NCI-H2029 (cell line): ENCODE measurements around the gene MAN1A1.

Experiments
- DNase-seq: peaks from one replicate; lab custom pipeline; 2025; lab: John Stamatoyannopoulos, UW

MAN1A1 gene

GRCh38 chr6:119195204-119195603, 154.4 kb downstream of the MAN1A1 start:
- no peak for DNase-seq

DNA sequence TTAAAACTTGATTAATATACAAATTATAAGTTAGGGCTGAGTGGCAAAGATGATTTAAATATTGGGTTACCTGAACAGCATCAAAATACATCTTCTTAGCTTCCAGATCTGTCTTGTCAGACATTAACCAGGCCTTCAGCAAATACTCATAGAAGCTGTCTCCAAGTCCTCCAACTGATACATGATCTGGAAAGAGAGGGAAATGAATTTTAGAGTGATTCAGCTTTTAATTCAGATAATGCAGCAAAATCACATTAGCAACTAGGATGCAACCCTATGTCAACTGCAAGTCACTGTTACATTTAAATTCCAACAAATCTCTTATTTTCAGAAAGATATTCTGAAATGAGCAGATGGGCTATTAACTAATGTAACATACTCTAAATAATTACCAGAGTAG, 155.9 kb downstream of the MAN1A1 start:
- DNase-seq = no peak

GRCh38 chr6:119192200-119192599, 157.4 kb downstream of the MAN1A1 start:
- DNase-seq = no peak

GRCh38 chr6:119190176-119190575, 159.4 kb downstream of the MAN1A1 start:
- no peak for DNase-seq

DNA sequence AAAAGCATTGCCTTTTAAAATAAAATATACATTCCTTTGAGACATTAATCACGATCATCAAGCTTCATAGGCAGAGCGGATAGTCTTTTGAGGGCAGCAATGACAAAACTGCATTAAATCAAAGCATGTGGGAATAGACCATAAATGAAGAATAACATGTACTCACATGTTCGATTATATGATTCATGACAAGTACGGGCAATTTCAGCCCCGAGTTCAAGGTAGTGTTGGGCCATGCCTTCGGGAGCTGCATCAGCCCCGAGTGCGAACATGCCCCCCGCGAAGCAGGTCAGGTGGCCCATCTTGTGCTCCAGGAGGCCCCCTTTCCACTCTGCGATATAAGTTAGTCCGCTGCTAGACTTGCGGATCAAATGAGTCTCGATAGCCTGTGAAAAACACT, 160.1 kb downstream of the MAN1A1 start:
- DNase-seq = no peak

DNA sequence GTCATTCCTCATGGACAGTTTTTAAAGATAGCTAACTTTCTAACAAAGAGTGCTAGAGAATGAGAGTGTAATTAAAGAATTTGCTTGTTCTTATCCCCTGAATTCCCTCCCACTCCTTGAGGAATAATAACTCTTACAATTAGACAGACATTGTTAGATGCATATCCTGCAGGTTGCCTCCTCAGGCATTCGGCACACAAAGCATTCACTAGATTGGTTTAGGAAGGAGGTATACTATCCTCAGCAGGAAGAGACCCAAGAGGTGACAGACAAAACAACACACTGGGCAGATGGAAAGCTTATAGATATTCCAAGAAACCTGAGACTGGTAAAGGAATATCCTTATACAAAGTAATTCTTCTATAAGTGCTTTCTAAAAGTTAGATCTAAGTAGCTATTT, 162.0 kb downstream of the MAN1A1 start:
- DNase-seq = no peak

DNA sequence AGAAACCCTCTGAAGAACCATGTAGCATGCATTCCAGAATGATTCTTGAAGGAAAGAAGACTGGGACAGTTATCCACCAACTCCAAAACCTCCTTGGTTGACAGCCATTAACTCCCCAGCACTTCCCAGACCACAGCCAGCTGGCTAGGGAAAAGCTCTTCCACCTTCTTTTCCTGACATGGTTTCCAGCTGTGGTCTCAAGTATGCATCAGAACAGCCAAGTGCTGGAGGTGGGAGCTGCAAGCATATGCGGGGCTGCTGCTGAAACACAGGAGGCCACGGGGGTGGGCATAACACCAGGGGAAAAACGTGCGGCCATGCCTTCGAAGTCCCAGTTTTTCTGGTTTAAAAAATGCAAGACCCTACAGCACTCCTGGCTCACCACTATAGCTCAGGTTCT, 163.1 kb downstream of the MAN1A1 start:
- no peak for DNase-seq

DNA sequence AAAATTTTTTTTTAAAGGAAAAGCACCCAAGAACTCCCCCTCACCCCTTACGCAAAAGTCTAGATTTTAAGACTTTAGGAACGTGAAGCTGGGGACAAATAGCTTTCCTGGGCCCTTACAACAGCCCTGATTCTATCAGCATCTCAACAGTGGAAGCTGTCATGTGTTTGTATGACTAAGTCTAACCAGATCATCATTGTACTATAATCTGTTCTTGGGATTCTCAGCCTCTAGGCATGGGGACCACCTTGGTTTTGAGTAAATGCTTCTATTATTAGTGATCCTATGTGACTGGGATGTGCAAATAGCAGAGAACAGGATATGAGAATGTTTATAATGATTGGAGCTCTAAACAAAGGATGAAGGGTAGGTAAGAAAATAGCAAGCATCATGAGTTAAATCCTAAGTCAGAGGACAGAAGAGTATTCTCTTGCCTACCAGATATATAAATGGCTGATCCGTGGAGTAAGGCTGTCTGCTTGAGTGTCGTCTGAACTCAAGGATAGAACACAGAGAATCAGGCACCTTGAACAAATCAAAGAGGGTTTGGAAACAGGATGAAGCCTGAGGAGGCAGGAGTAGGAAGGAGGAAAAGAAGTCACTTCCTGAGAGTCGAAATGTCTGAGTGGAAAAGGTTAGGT, 165.4 kb downstream of the MAN1A1 start:
- no peak for DNase-seq

GRCh38 chr6:119183457-119183856, 166.1 kb downstream of the MAN1A1 start:
- DNase-seq = no peak

DNA sequence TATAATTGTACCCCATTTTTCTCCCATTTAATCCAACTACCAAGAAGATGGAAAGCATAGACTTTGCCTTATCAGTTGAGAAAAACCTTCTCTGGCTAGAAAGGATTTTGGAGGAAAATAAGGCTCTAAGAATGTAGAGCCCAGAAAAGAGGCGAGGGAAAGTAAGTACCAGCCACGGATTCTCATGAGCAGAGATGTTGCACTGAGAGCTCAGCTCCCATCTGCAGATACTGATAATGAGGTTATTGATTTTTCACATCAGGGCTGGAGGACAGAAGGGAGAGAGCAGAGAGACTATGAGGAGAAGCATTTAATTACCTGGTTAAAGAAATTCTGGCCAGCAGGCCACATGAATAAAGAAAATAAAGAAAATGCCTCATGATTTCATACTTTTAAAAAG, 166.7 kb downstream of the MAN1A1 start:
- no peak for DNase-seq

DNA sequence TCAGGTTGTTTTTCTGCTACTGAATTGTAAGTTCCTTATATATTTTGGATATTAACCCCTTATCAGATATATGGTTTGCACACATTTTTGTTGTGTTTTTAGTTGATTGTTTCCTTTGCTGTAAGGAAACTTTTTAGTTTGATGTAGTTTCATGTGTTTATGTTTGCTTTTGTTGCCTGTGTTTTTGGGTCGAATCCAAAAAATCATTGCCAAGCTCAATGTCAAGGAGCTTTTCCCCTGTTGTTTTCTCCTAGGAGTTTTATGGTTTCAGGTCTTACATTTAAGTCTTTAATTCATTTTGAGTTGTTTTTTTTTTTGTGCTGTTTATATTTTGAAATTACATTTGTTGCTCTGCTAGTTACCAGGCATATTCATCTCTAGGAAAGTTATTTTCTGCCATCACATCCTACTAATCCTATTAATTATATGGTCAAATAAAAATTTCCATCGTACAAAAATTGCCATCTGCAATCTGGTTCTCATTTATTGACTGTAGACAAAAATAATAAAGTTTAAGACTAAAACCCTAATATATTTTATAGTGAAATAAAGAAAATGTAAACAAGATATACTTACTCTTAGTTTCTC, 167.3 kb downstream of the MAN1A1 start:
- no peak for DNase-seq

DNA sequence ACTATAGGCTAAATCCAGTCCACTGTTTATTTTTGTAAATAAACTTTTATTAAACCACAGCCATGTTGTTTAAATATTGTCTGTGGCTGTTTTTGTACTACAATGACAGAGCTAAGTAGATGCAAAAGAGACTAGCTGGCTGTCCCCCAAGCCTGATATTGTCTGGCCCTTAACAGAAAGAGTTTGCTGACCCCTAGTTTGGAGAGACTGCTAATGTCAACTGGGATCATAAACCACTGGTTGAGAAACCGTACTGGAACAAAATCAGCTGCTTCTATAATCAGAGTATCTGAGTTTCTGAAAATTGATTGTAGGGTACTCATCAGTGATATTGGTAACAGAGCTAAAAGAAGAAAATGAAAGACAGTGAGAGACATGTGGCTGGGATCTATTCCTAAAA, 168.5 kb downstream of the MAN1A1 start:
- DNase-seq = no peak

DNA sequence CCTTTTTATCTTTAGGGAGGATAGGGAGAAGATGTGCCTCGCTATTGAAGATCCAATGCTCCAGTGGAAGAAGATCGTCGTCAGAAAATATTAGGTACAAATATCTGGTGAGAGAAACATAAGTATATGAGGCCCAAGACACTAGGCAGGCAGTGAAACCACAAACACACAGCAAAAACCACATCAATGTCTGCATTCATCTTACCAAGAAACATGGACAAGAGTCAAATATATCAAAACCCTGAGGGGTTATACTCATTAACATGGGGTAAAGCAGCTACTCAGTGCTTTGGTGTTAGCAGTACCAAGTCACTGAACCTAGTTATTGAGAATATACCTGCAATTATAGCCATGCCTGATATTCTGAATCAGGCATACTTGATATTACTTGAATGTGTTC, 169.7 kb downstream of the MAN1A1 start:
- DNase-seq = no peak

GRCh38 chr6:119179062-119179461, 170.5 kb downstream of the MAN1A1 start:
- DNase-seq = no peak

- no peak for DNase-seq
Observed at GRCh38 chr6:119176445-119176844, 173.1 kb downstream of the MAN1A1 start.

DNA sequence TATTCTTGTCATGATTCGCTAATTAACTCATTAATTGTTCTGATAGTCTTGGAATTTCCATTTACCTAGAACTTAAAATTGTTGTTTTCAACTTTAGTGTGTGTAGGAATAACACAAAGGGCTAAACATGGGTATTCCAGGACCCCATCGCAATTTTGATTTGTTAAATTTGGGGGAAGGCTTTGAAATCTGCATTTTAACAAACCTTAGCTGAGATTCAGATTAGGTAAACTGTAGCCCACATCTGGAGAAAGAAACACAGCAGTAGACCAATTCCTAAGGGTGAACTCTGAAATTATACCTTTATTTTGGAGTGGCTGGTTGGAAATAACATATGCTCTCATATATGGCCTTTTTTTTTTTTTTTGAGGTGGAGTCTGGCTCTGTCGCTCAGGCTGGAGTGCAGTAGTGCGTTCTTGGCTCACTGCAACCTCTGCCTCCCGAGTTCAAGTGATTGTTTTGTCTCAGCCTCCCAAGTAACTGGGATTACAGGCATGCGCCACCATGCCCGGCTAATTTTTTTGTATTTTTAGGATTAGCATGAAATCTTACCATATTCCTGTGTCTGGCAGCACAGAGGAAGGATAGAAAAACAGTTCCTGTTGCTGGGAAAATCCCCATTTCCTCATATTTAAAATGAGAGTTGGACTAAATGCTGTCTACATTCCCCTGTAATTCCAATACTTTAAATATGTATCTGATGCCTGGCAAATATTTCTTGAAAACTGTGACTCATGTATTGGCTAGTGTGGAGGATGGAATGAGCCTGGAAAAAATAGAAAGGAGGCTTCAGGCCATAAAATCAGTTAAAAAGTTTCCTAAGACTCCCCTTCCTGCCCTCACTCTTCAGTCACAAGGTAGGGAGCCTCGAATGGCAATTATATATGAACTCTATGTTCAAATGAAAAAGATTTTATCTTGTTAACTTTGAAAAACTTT, 174.4 kb downstream of the MAN1A1 start:
- DNase-seq = no peak

- no peak for DNase-seq
Observed at GRCh38 chr6:119174085-119174445, 175.5 kb downstream of the MAN1A1 start.

GRCh38 chr6:119173249-119174084, 176.1 kb downstream of the MAN1A1 start:
- peak; percentile 36 for DNase-seq

GRCh38 chr6:119172824-119173223, 176.7 kb downstream of the MAN1A1 start:
- no peak for DNase-seq

DNA sequence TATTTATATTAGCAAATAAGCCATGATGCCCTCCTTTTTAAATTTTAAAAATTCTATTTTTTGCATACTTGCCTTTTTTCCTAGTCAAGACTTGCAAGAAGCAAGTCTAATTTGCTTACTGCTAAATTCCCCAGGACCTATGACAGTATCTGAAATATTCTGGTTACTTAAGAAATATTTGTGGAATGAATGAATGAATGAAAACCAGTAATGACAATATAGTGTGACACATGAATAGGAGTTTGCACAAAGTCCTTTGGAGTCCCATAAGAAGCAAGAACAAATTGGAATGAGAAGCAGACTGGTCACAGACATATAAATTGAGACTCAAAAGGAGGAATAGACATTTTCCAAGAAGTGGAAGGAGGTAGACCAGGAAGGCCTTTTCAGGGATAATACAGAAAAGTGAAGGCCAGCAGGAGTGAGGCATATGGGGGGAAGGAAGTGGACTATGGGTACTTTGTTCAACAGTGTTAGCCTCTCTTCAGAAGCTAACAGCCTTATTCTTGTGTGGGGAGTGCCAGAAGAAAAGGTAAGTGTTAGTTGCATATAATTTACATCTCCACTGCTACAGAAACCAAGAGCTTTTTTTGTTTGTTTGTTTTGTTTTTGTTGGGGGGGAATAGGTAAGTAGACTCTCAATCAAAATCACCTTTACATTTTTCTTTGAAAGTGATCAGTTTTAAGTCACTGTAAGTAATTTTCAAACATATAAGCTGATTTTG, 177.5 kb downstream of the MAN1A1 start:
- no peak for DNase-seq

DNA sequence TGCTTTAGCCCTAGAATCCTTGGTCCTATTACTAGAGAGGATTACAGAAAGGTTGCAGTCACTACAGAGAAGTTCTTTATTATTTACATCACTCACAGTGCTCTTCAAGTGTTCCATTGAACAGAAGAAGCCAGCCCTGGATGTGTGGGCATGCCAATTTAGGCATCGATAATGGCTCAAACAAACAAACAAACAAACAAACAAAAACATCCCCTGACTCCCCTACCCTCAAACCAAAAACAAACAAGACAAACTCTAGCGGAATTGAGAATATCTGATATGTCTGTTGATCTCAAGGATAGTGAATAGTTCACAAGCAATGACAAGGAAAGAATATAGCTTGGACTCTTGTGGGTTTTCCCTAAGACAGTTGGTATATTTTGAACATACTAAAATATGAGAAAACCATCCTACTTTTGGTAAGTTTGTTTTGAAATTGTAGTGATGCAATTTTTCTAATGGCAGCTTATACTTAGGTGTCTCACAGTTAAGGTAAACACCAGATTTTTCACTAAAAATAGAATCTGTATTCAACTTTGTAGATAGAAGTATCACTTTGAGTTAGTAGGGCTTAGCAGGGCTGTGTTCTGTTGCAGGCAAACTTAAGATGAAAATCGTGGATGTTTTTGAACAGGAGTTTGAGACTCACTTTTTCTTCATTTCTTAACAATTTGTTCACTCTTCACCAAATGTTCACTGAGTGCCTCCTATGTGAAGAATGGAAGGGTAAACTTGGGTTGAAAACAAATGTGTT, 178.3 kb downstream of the MAN1A1 start:
- DNase-seq = no peak
